Midbrain (tissue), 1 donor: ENCODE measurements around the gene ADM5.

Experiments
- DNase-seq: peaks from one replicate; lab custom pipeline; 2025; lab: John Stamatoyannopoulos, UW

Gene ADM5

GRCh38 chr19:49658566-49659442 lies 30.6 kb upstream of the ADM5 start:
- DNase-seq: no peak

GRCh38 chr19:49660338-49660961 lies 28.9 kb upstream of the ADM5 start:
- DNase-seq: no peak

GRCh38 chr19:49662011-49662410 lies 27.4 kb upstream of the ADM5 start:
- DNase-seq: no peak

- no peak for DNase-seq
These were observed 26.2 kb upstream of the ADM5 start for GRCh38 chr19:49663224-49663623.

- DNase-seq: peak; percentile 87
These were observed 25.0 kb upstream of the ADM5 start for GRCh38 chr19:49664171-49665035.

GRCh38 chr19:49665036-49665350 lies 24.4 kb upstream of the ADM5 start:
- no peak for DNase-seq

GRCh38 chr19:49665351-49666119 lies 23.9 kb upstream of the ADM5 start, which contains the start of the genes BCL2L12 and IRF3:
Gene BCL2L12, plus strand, starts transcription at chr19:49665933. Its CDS starts 760 bp downstream, at chr19:49666693.
Gene IRF3, minus strand, starts transcription at chr19:49665857. Its CDS starts 1,019 bp downstream, at chr19:49664838.
- DNase-seq: peak; percentile 96

- DNase-seq: no peak
These were observed 23.3 kb upstream of the ADM5 start for GRCh38 chr19:49666120-49666444.

GRCh38 chr19:49667473-49667872 lies 21.9 kb upstream of the ADM5 start:
- DNase-seq: no peak

GRCh38 chr19:49669516-49669915 lies 19.9 kb upstream of the ADM5 start:
- no peak for DNase-seq

GRCh38 chr19:49672131-49672919 lies 17.1 kb upstream of the ADM5 start:
- peak; percentile 76 for DNase-seq

GRCh38 chr19:49676136-49676783 lies 13.1 kb upstream of the ADM5 start:
- peak; percentile 94 for DNase-seq

GRCh38 chr19:49676784-49677230 lies 12.6 kb upstream of the ADM5 start:
- DNase-seq: peak; percentile 100

GRCh38 chr19:49677231-49677900 lies 12.0 kb upstream of the ADM5 start, which contains the start of gene PRMT1:
Gene PRMT1, plus strand, starts transcription at chr19:49677271. Its CDS starts 10 bp downstream, at chr19:49677281.
- DNase-seq: peak; percentile 55

- peak; percentile 36 for DNase-seq
These were observed 11.3 kb upstream of the ADM5 start for GRCh38 chr19:49677901-49678674.

GRCh38 chr19:49678985-49679770 lies 10.2 kb upstream of the ADM5 start:
- no peak for DNase-seq

GRCh38 chr19:49679771-49680413 lies 9.5 kb upstream of the ADM5 start:
- no peak for DNase-seq
